Vagina (tissue), 2 donors: ENCODE data around the gene LRRC8E. TPM values are rescaled to one million over a fixed set of nuclear protein-coding genes. Genes with fewer than 3 reads are reported as not detected.
"Not testable (repeated sequence)": the region's sequence is repeated elsewhere in the genome, so short reads cannot be mapped to it uniquely, and the experiment has no call there.

Experiments
- DNase-seq, 2 donors: peaks; one replicate each; pipeline ENCODE4 v3.0.0-alpha.2; 2017; ENCODE audit errors: extremely low spot score in 2 of 2
- H3K27ac ChIP-seq: fragments of 200-600 bp; sonication (generic); one replicate; pipeline ENCODE4 v1.5.1; 2019
- H3K27me3 ChIP-seq: fragments of 200-600 bp; sonication (generic); one replicate; pipeline ENCODE4 v1.5.1; 2019
- H3K36me3 ChIP-seq, 2 donors: fragments of 200-600 bp; sonication (generic); one replicate each; pipeline ENCODE4 v1.5.1; 2017 to 2019
- H3K4me1 ChIP-seq: fragments of 200-600 bp; sonication (generic); one replicate; pipeline ENCODE4 v1.5.1; 2019
- H3K4me3 ChIP-seq, 2 donors: fragments of 200-600 bp; sonication (generic); 1 replicate in 1 of 2; 2 replicates in 1 of 2; pipeline ENCODE4 v1.5.1; 2016 to 2019
- H3K9me3 ChIP-seq: fragments of 200-600 bp; sonication (generic); one replicate; pipeline ENCODE4 v1.5.1; 2019
- POLR2A ChIP-seq, 2 donors: fragments of 450-650 bp; IDR thresholded peaks; one replicate each; pipeline ENCODE4 v1.6.1; 2017; ENCODE audit warnings: antibody characterized with exemption in 2 of 2, mild to moderate bottlenecking in 2 of 2, moderate library complexity in 2 of 2
- POLR2AphosphoS5 ChIP-seq, 2 donors: sonication (generic); formaldehyde crosslinking; IDR thresholded peaks; one replicate each; pipeline ENCODE4 v1.9.0; 2017; ENCODE audit warnings: antibody characterized with exemption in 2 of 2, mild to moderate bottlenecking in 2 of 2, low read depth in 1 of 2; ENCODE audit not compliant: insufficient read depth in 1 of 2
- intact Hi-C: fragments of 100-400 bp; cut with DNase I; formaldehyde crosslinking; loops from one replicate; pipeline ENCODE4 v1.15.1; 2023
- total RNA-seq: library from RNA; depleted of rRNA; stranded (reverse); fragments of >200 nt; gene quantifications from one replicate; pipeline ENCODE4 v1.2.3, GENCODE V29; 2016
- TF ChIP-seq, protein P1 (sequence below), 3 experiments: fragments of 450-650 bp in 2 of 3; fragments of 200-600 bp in 1 of 3; sonication (generic) in 1 of 3; IDR thresholded peaks; one replicate each; pipeline ENCODE4 v1.5.1; 2017 to 2019; ENCODE audit warnings: antibody characterized with exemption in 3 of 3, mild to moderate bottlenecking in 2 of 3, moderate library complexity in 2 of 3

LRRC8E gene
- total RNA-seq, 1 donor from 2014 or later, result 6.6 TPM

DNA sequence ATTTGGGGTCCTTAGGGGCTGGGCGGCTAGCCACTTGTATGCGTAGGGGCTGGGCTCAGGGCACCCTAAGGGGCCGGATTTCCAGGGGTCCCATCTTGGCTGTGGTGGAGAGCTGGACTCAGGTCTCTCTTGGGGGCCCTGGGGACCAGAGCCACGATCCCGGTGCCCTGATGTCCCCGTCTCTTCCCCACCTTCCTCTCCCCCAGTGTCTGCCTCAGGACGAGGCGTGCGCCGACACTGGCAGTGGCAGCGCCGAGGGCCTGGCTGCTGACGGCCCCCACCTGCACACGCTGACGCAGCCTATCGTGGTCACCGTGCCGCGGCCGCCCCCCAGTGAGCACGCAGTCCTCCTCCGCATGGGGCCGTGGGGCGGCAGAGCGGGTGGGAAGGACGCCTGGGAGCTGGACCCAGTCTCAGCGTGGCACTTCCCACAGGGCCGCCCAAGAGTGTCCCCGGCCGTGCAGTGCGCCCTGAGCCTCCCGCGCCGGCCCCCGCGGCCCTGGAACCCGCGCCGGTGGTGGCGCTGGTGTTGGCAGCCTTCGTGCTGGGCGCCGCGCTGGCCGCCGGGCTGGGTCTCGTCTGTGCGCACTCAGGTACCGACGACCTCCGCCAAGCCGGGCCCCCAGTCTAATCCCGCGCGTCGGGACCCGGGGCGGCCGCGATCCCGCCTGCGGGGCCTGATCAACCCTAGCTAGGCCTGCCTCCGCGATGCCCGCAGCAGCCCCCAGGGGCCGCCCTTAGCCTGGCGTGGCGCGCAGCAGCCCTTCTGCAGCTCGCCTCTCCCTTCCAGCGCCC lies 29.2 kb downstream of the LRRC8E start:
- peaks cover 62% of the 10 kb centered on the region for H3K4me1 ChIP-seq
- DNase-seq, result no peak
- peaks cover 0 to 22% of the 10 kb centered on the region in 2 donors for H3K36me3 ChIP-seq
- TF ChIP-seq POLR2AphosphoS5 (IDR thresholded peaks at IDR 0.05; ENCODE audit: insufficient read depth in 1 of 2, low read depth in 1 of 2), result no peak
- TF ChIP-seq, protein P1, sequence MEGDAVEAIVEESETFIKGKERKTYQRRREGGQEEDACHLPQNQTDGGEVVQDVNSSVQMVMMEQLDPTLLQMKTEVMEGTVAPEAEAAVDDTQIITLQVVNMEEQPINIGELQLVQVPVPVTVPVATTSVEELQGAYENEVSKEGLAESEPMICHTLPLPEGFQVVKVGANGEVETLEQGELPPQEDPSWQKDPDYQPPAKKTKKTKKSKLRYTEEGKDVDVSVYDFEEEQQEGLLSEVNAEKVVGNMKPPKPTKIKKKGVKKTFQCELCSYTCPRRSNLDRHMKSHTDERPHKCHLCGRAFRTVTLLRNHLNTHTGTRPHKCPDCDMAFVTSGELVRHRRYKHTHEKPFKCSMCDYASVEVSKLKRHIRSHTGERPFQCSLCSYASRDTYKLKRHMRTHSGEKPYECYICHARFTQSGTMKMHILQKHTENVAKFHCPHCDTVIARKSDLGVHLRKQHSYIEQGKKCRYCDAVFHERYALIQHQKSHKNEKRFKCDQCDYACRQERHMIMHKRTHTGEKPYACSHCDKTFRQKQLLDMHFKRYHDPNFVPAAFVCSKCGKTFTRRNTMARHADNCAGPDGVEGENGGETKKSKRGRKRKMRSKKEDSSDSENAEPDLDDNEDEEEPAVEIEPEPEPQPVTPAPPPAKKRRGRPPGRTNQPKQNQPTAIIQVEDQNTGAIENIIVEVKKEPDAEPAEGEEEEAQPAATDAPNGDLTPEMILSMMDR (IDR thresholded peaks at IDR 0.05), result peak in 2 of 3 experiments; percentile 17 to 51
- peak overlapping the region; percentile 41 to 48 for H3K4me3 ChIP-seq
- intact Hi-C loops, result loop anchor here (10.0 kb wide), 1 partner anchor 87 kb away; the partner anchor contains the start of gene ELAVL1
- no peaks in the 10 kb centered on the region for H3K27me3 ChIP-seq
- H3K27ac ChIP-seq, result peak overlapping the region; percentile 63
- H3K9me3 ChIP-seq, result no peaks in the 10 kb centered on the region

DNA sequence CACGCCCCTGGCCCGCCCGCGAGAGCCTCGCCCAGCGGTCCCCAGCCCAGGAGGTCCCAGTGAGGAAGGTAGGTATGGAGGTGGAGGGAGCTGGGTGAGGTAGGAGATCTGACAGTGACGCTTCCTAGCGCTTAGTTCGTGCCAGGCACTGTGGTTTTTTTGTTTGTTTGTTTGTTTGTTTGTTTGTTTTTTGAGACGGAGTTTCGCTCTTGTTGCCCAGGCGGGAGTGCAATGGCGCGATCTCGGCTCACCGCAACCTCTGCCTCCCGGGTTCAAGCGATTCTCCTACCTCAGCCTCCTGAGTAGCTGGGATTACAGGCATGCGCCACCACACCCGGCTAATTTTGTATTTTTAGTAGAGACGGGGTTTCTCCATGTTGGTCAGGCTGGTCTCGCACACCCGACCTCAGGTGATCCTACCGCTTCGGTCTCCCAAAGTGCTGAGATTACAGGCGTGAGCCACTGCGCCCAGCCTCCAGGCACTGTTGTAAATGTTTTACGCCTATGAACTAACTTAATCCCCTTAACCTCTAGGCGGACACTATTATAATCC lies 29.8 kb downstream of the LRRC8E start:
- Histone ChIP-seq H3K4me1 (peaks cover 68% of the 10 kb centered on the region), H3K27ac (peak overlapping the region; percentile 63), H3K4me3 (peak overlapping the region; percentile 41 to 48), H3K36me3 (peaks cover 0 to 22% of the 10 kb centered on the region in 2 donors)
- DNase-seq, H3K27me3 ChIP-seq, H3K9me3 ChIP-seq: not testable (repeated sequence)
- intact Hi-C loops, result loop anchor here (10.0 kb wide), 1 partner anchor 87 kb away; the partner anchor contains the start of gene ELAVL1

DNA sequence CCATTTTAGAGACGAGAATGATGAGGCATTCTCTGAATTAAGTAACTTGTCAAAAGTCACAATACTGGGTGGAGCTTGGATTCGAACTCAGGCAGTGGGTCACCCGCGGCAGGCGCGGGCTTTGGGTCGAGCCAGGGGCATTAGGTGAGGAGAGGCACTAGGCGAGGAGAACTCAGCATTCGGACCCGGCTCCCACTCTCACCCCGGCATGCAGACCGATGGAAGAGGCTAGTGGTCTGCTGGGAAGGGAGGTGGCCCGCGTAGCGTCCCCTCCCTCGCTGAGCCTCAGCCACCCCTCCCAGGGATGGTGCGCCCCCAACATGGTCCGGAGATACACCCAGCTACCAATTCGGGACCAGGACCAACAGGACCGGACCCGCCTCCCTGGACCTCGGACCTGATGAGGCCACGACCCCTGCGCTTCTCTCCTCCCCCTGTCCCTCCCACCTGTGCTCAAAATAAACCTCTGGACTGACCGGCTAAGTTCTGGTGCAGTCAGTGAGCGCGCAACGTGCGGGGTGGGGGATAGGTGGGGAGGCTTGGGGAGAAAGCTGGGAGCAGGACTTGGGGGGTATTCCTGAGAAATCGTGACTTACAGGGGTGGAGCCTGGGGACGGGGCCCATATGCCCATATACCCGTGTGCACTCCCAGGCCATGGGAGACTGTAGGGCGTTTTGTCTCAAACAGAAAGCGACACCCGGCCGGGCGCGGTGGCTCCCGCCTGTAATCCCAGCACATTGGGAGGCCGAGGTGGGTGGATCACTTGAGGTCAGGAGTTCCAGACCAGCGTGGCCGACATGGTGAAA lies 30.5 kb downstream of the LRRC8E start:
- TF ChIP-seq, protein P1 (IDR thresholded peaks at IDR 0.05), result no peak
- TF ChIP-seq POLR2A (IDR thresholded peaks at IDR 0.05) (no peak), POLR2AphosphoS5 (IDR thresholded peaks at IDR 0.05; ENCODE audit: insufficient read depth in 1 of 2, low read depth in 1 of 2) (no peak)
- H3K9me3 ChIP-seq, result no peaks in the 10 kb centered on the region
- H3K27me3 ChIP-seq, result no peaks in the 10 kb centered on the region
- intact Hi-C loops, result loop anchor here (10.0 kb wide), 1 partner anchor 86 kb away; the partner anchor contains the start of gene ELAVL1
- no peak for DNase-seq
- H3K36me3 ChIP-seq, result peaks cover 0 to 20% of the 10 kb centered on the region in 2 donors
- peaks cover 74% of the 10 kb centered on the region for H3K4me1 ChIP-seq
- H3K4me3 ChIP-seq, result peak overlapping the region in 1 of 2 donors; percentile 48
- peak overlapping the region; percentile 86 for H3K27ac ChIP-seq

DNA sequence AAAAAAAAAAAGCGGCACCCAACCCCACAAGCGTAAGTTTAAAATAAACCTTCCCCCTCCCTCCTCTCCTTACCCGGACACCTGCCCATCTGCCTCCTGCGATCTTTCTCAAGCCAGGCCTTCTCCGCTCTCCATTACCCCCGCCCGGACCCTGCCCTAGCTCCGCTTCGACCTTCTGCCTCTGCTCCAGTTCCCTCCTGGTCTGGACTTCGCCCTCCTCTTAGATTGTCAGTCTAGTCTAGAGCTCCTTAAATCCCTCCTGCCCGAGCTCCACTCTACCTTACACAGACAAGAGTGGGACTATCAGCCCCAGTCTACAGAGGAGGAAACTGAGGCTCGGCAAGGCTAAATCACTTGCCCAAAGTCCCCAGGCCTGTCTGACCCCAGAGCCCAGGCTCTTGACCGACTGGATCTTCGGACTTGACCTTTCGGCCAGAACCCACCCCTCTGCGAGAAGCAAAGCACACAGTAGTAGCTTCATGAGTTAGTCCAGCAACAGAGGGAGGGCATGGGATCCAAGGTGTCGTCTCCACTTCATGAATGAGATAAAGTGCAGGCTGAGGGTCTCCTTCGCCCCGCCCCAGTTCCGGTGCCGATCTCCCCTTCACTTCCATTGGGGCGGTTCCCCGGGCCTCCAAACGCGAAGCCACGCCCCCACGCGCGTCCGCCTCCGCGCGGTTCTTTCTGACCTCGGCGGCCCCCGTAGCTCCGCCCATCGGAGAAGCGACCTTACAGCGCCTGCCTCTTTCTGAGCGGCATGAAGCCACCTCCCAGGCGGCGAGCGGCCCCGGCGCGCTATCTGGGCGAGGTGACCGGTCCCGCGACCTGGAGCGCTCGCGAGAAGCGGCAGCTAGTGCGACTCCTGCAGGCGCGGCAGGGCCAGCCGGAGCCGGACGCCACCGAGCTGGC lies 31.6 kb downstream of the LRRC8E start, which contains the start of gene SNAPC2:
TSS of gene SNAPC2 (plus strand) at position 729 of the 909 bp plus-strand sequence. CDS start at position 758, 29 bp downstream.
- Histone ChIP-seq H3K36me3 (peaks cover 0 to 20% of the 10 kb centered on the region in 2 donors), H3K4me1 (peaks cover 84% of the 10 kb centered on the region), H3K4me3 (peak within 1 kb of the TSS; percentile 61 to 78), H3K27ac (peak within 1 kb of the TSS; percentile 89), H3K27me3 (no peaks in the 10 kb centered on the region), H3K9me3 (no peaks in the 10 kb centered on the region)
- intact Hi-C loops, result loop anchor here (10.0 kb wide), 1 partner anchor 85 kb away; the partner anchor contains the start of gene ELAVL1
- DNase-seq, result peak in 1 of 2 donors; percentile 97
- TF ChIP-seq POLR2A (IDR thresholded peaks at IDR 0.05) (peak in 1 of 2 donors; percentile 55), POLR2AphosphoS5 (IDR thresholded peaks at IDR 0.05; ENCODE audit: insufficient read depth in 1 of 2, low read depth in 1 of 2) (peak; percentile 83 to 86)
- TF ChIP-seq, protein P1 (IDR thresholded peaks at IDR 0.05), result no peak
